Kidney (tissue), 14 donors: ENCODE measurements around the gene GDI1. TPM values are rescaled to one million over a fixed set of nuclear protein-coding genes. Genes with fewer than 3 reads are reported as not detected.

Experiments
- DNase-seq, 5 donors: peaks; one replicate each; pipeline ENCODE4 v3.0.0-alpha.2; 2013 to 2020
- FAIRE-seq: peaks from 2 replicates; lab custom pipeline; 2012; peaks lifted over from hg19 to GRCh38; lab: Jason Lieb, UNC
- H3K27ac ChIP-seq, 2 donors: one replicate each; pipeline ENCODE4 v1.7.0; 2013; ENCODE audit warnings: low read depth in 2 of 2, low read length in 2 of 2, inconsistent platforms in 1 of 2
- H3K27me3 ChIP-seq: one replicate; pipeline ENCODE4 v1.7.1; 2013; ENCODE audit warnings: low read length, inconsistent platforms; ENCODE audit not compliant: control insufficient read depth, insufficient read depth
- H3K36me3 ChIP-seq, 3 donors: one replicate each; pipeline versions ENCODE4 v1.7.0 to v1.7.1; 2013; ENCODE audit warnings: low read length in 3 of 3, control low read depth in 1 of 3, inconsistent platforms in 1 of 3; ENCODE audit not compliant: insufficient read depth in 3 of 3, control insufficient read depth in 2 of 3
- H3K4me1 ChIP-seq, 3 donors: one replicate each; pipeline versions ENCODE4 v1.7.0 to v1.7.1; 2013; ENCODE audit warnings: low read length in 3 of 3, inconsistent platforms in 1 of 3, low read depth in 1 of 3; ENCODE audit not compliant: control insufficient read depth in 2 of 3, insufficient read depth in 2 of 3
- H3K4me3 ChIP-seq, 3 donors: one replicate each; pipeline versions ENCODE4 v1.7.0 to v1.8.1; 2013; ENCODE audit warnings: low read length in 3 of 3, control low read depth in 1 of 3, inconsistent platforms in 1 of 3
- H3K9ac ChIP-seq, 3 donors: one replicate each; pipeline versions ENCODE4 v1.7.0 to v1.7.1; 2013; ENCODE audit warnings: low read length in 3 of 3, control low read depth in 1 of 3, inconsistent platforms in 1 of 3
- H3K9me3 ChIP-seq, 3 donors: one replicate each; pipeline versions ENCODE4 v1.7.0 to v1.7.1; 2013; ENCODE audit warnings: low read length in 3 of 3, control low read depth in 1 of 3, inconsistent platforms in 1 of 3; ENCODE audit not compliant: control insufficient read depth in 2 of 3, insufficient read depth in 1 of 3
- CTCF ChIP-seq: IDR thresholded peaks from 3 replicates; pipeline ENCODE4 v1.5.1; 2012; ENCODE audit warnings: mild to moderate bottlenecking, moderate library complexity, borderline replicate concordance; ENCODE audit not compliant: insufficient read depth; ENCODE audit errors: extremely low read depth
- intact Hi-C: fragments of 100-400 bp; cut with DNase I; formaldehyde crosslinking; loops from one replicate; pipeline ENCODE4 v1.11.1; 2022
- polyA plus RNA-seq: library from polyadenylated mRNA; stranded (reverse); fragments of 350-450 nt; fragmentation: Illumina TruSeq; extraction: RNeasy Lipid Tissue Mini Kit (QIAGEN cat#74804); gene quantifications from one replicate; pipeline ENCODE4 v1.2.3, GENCODE V29; 2014; ENCODE audit warnings: low read depth, low replicate concordance; ENCODE audit not compliant: insufficient read depth
- total RNA-seq: library from RNA; stranded (reverse); fragmentation: NEBNext Ultra II Directional; extraction: Animal tissue kit (Norgen Biotek cat#: 25700); gene quantifications from one replicate; pipeline ENCODE4 v1.2.1, GENCODE V29; 2021
- donor health status: control.
- donor health status: control.
- donor health status: control.
- donor health status: control.
- donor health status: control.
- donor health status: DM: yes; HTN: yes; CAD: no.
- donor health status: Normal renal cell carcinoma (clear cell type).

The GDI1 gene
- total and polyA plus RNA-seq, 2 donors from 2014 or later, result 92.5 to 116 TPM

- FAIRE-seq (no peak), DNase-seq (no peak)
- Histone ChIP-seq H3K36me3 (peaks cover 0 to 4% (median 3%) of the 10 kb centered on the region in 3 donors), H3K4me3 (no peak overlapping the region), H3K9me3 (no peaks in the 10 kb centered on the region), H3K9ac (no peak overlapping the region), H3K4me1 (peaks cover 0 to 16% (median 4%) of the 10 kb centered on the region in 3 donors), H3K27ac (no peak overlapping the region), H3K27me3 (no peaks in the 10 kb centered on the region)
- TF ChIP-seq CTCF, result no peak
- intact Hi-C loops, result no loop called here
Observed at GRCh38 chrX:154482786-154483185, 45.8 kb downstream of the GDI1 start.

GRCh38 chrX:154483325-154483724 lies 46.4 kb downstream of the GDI1 start:
- FAIRE-seq, result no peak

GRCh38 chrX:154484255-154485149 lies 47.5 kb downstream of the GDI1 start:
- no peak overlapping the region for H3K27ac ChIP-seq
- no peak for DNase-seq
- TF ChIP-seq CTCF, result no peak
- H3K36me3 ChIP-seq, result peaks cover 0 to 4% (median 3%) of the 10 kb centered on the region in 3 donors
- peaks cover 0 to 20% (median 4%) of the 10 kb centered on the region in 3 donors for H3K4me1 ChIP-seq
- FAIRE-seq, result no peak
- no peak overlapping the region for H3K4me3 ChIP-seq
- no peak overlapping the region for H3K9ac ChIP-seq
- intact Hi-C loops, result no loop called here
- H3K27me3 ChIP-seq, result no peaks in the 10 kb centered on the region
- no peaks in the 10 kb centered on the region for H3K9me3 ChIP-seq

More at GRCh38 chrX:154483325-154483724, 46.4 kb downstream of the GDI1 start:
- Histone ChIP-seq H3K9me3 (no peaks in the 10 kb centered on the region), H3K4me1 (peaks cover 0 to 12% (median 4%) of the 10 kb centered on the region in 3 donors), H3K4me3 (no peak overlapping the region), H3K27ac (no peak overlapping the region), H3K36me3 (peaks cover 0 to 4% (median 3%) of the 10 kb centered on the region in 3 donors), H3K9ac (no peak overlapping the region), H3K27me3 (no peaks in the 10 kb centered on the region)
- intact Hi-C loops, result no loop called here
- DNase-seq, result no peak
- TF ChIP-seq CTCF, result no peak
